BJ (cell line): ENCODE results near the gene KCNG4. TPM values are rescaled to one million over a fixed set of nuclear protein-coding genes. Genes with fewer than 3 reads are reported as not detected.
A peak's percentile ranks its signal among the peaks of the same experiment; 100 is the strongest.

Source experiments
- CTCF ChIA-PET: fragments of 350-600 bp; formaldehyde crosslinking; extraction: SDS; loops from one replicate; lab custom pipeline; 2021; ENCODE audit warnings: antibody characterized with exemption, inconsistent platforms; lab: Yijun Ruan, JAX
- POLR2A ChIA-PET: fragments of 300-600 bp; sonication (Branson Sonifier 250); formaldehyde crosslinking; extraction: SDS; loops from one replicate; lab custom pipeline; 2021; ENCODE audit warnings: antibody characterized with exemption; lab: Charles Lee
- DNase-seq: peaks from one replicate; pipeline ENCODE4 v3.0.0-alpha.2; 2011; ENCODE audit warnings: low read depth
- H3K27me3 ChIP-seq: 2 replicates; pipeline ENCODE4 v1.6.0; 2011; ENCODE audit warnings: low read length; ENCODE audit not compliant: control insufficient read depth, insufficient read depth
- H3K36me3 ChIP-seq: 2 replicates; pipeline ENCODE4 v1.5.1; 2011; ENCODE audit warnings: low read length; ENCODE audit not compliant: control insufficient read depth, insufficient read depth
- H3K4me3 ChIP-seq: 2 replicates; pipeline ENCODE4 v1.5.1; 2011; ENCODE audit warnings: low read depth, mild to moderate bottlenecking, control low read depth, low read length
- polyA plus RNA-seq: library from polyadenylated mRNA; depleted of rRNA; stranded (reverse); fragments of >200 nt; gene quantifications from 2 replicates; pipeline ENCODE4 v1.2.3, GENCODE V29; 2011
- TF ChIP-seq, protein P1 (sequence below): IDR thresholded peaks from 2 replicates; pipeline ENCODE4 v1.5.1; 2011; ENCODE audit warnings: low read depth, mild to moderate bottlenecking, control low read depth, inconsistent platforms, low read length, moderate library complexity; ENCODE audit not compliant: insufficient read depth

KCNG4 gene
- polyA plus RNA-seq, 1 experiment = not detected

DNA sequence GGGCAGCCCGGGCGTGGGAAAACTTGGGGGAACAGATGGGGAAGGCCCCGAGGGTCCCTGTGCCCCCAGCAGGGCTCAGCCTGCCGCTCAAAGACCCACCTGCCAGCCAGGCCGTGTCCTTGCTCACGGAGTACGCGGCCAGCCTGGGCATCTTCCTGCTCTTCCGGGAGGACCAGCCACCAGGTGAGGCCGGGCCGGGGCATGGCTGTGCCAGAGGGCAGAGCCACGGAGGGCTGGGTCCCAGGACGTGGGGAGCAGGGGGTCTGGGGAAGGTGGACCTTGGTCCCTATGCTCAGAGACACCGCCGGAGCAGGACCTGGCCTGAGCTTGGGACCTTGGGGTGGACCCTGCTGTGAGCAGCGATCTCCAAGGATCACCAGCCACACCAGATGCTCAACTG lies 48.3 kb downstream of the KCNG4 start:
- Histone ChIP-seq H3K27me3 (peaks cover 3% of the 10 kb centered on the region; the same call in 1 of the 2 replicates), H3K36me3 (no peaks in the 10 kb centered on the region), H3K4me3 (no peak overlapping the region)
- no peak for DNase-seq
- ChIA-PET CTCF (no interaction called here), POLR2A (no interaction called here)
- TF ChIP-seq, protein P1, sequence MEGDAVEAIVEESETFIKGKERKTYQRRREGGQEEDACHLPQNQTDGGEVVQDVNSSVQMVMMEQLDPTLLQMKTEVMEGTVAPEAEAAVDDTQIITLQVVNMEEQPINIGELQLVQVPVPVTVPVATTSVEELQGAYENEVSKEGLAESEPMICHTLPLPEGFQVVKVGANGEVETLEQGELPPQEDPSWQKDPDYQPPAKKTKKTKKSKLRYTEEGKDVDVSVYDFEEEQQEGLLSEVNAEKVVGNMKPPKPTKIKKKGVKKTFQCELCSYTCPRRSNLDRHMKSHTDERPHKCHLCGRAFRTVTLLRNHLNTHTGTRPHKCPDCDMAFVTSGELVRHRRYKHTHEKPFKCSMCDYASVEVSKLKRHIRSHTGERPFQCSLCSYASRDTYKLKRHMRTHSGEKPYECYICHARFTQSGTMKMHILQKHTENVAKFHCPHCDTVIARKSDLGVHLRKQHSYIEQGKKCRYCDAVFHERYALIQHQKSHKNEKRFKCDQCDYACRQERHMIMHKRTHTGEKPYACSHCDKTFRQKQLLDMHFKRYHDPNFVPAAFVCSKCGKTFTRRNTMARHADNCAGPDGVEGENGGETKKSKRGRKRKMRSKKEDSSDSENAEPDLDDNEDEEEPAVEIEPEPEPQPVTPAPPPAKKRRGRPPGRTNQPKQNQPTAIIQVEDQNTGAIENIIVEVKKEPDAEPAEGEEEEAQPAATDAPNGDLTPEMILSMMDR = no peak

DNA sequence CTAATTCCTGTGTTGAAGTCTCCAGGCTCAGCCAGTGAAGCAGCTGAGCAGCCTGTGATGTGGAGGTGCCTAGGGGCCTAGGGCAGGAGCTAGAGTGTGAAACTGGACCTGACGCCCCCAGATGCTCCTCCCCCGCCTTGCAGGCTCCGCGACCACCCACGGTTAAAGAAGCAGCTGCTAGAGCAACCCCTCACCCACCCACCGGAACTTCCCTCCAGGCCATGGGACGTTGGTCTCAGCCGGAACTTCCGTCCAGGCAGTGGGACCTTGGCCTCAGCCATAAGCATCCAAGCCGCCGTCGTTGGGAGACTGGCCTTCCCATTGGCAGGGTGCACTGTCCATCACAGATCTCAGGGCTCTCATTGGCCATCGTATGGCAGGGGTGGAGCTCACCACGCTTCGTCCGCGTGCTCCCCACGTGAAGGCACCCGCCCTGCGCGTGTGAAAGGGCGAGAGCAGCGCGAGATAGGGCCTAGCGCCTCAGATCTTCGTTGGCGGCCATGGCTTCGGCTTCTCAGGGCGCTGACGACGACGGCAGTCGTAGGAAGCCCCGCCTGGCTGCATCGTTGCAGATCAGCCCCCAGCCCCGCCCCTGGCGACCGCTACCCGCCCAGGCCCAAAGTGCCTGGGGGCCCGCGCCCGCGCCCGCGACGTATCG lies 49.0 kb downstream of the KCNG4 start, which contains the start of gene ADAD2:
Gene ADAD2 (plus strand): TSS at position 427 of the 658 bp plus-strand sequence. CDS start 74 bp downstream, at position 501.
- POLR2A ChIA-PET = no interaction called here
- no peak for DNase-seq
- CTCF ChIA-PET = no interaction called here
- TF ChIP-seq, protein P1 = no peak
- Histone ChIP-seq H3K36me3 (no peaks in the 10 kb centered on the region), H3K4me3 (no peak within 1 kb of the TSS), H3K27me3 (peaks cover 3% of the 10 kb centered on the region; the same call in 1 of the 2 replicates)

DNA sequence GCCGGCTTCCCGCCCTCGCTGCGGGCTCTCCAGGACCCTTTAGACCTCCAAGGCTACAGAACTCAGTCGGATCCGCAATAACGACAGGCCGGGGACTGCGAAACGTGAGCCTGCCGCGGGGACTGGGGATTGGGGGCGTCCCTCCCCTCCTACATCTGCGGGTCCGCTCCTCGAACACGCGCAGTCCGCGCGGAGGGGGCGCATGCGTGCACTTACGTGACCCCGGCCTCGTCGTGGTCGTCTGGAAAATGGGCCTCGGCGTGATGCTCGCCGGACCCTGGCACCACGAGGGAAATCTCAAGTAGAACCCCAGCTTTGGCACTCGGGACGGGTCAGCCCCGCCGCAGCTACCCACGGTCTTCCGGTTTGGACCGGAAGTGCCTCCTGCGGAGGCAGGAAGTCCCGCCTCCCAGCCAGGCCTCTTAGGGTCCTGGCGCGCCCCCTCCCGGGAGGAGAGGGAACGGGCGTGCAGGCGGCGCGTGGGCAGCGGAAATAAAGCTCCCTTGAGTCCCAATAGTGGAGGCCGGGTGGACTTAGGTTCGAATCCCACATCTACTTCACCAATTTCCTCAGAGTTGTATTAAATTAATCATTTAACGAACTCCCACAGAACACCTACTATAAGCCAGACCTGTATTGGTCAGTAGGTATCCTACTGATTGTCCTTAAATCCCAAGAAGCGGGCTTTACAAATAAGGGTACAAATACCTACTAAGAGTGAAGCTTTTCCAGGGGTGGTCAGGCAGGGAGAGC lies 53.0 kb downstream of the KCNG4 start, which contains the start of gene TAF1C:
Gene TAF1C (minus strand): TSS at position 373 of the 753 bp plus-strand sequence. CDS start 2,069 bp downstream, outside the sequence.
- CTCF ChIA-PET = interaction anchor here (0.6 to 4.0 kb wide), 39 partner anchors 9 to 297 kb away, joined by 3 to 60 read pairs (median 5); partner anchors contain the start of genes KCNG4 and MBTPS1
- H3K4me3 ChIP-seq = peak within 1 kb of the TSS; percentile 99

DNA sequence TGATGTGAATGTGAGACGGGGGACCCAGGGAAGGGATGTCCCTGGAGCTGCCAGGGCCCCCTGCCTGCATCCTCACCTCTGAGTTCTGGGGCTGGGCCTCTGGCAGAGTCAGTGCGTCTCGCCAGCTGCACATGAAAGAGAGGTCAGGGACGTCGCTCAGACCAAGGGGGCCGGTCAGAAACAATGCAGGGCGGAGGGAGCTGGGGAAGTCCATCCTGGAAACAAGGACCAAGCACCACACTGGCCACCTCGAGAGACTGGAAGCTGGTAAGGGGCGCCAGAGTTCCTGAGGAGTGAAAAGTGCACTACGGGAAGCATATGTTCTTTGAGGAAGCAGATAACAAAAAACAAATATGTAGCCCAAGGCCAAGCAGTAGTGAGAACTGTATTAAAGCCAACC lies 55.0 kb downstream of the KCNG4 start:
- POLR2A ChIA-PET = no interaction called here

More for the DNA sequence above, 53.0 kb downstream of the KCNG4 start, which contains the start of gene TAF1C:
- peaks cover 18% of the 10 kb centered on the region for H3K36me3 ChIP-seq
- DNase-seq = peak; percentile 64
- POLR2A ChIA-PET = interaction anchor here (0.6 kb wide), 1 partner anchor 45 kb away, joined by 4 read pairs; no protein-coding TSS in a partner anchor
- no peaks in the 10 kb centered on the region for H3K27me3 ChIP-seq
- TF ChIP-seq, protein P1 = peak; percentile 97

More for the DNA sequence above, 55.0 kb downstream of the KCNG4 start:
- TF ChIP-seq, protein P1 = no peak
- H3K4me3 ChIP-seq = no peak overlapping the region
- no peak for DNase-seq
- CTCF ChIA-PET = interaction anchor here (1.1 to 1.5 kb wide), 2 partner anchors 15 to 28 kb away, joined by 3 to 4 read pairs; no protein-coding TSS in a partner anchor
- peaks cover 34% of the 10 kb centered on the region for H3K36me3 ChIP-seq
- no peaks in the 10 kb centered on the region for H3K27me3 ChIP-seq
